BE2C (cell line): Measurements from ENCODE around the gene DHRS3.

Source experiments
- DNase-seq: peaks from one replicate; pipeline ENCODE4 v3.0.0-alpha.2; 2020
- H3K27me3 ChIP-seq: fragments of 250-450 bp; sonication (Bioruptor Pico); 2 replicates; pipeline ENCODE4 v1.5.1; 2020; ENCODE audit warnings: mild to moderate bottlenecking
- H3K36me3 ChIP-seq: fragments of 250-450 bp; sonication (Bioruptor Pico); 2 replicates; pipeline ENCODE4 v1.5.1; 2020; ENCODE audit warnings: mild to moderate bottlenecking
- H3K4me1 ChIP-seq: fragments of 250-450 bp; sonication (Bioruptor Pico); 2 replicates; pipeline ENCODE4 v1.5.1; 2020
- H3K4me3 ChIP-seq: 2 replicates; pipeline ENCODE4 v1.5.1; 2011; ENCODE audit warnings: low read depth, low read length
- H3K9me3 ChIP-seq: fragments of 250-450 bp; sonication (Bioruptor Pico); 2 replicates; pipeline ENCODE4 v1.5.1; 2020
- TF ChIP-seq, protein P1 (sequence below): IDR thresholded peaks from 2 replicates; pipeline ENCODE4 v1.5.1; 2012; ENCODE audit warnings: mild to moderate bottlenecking, low read depth, low read length

Gene DHRS3

DNA sequence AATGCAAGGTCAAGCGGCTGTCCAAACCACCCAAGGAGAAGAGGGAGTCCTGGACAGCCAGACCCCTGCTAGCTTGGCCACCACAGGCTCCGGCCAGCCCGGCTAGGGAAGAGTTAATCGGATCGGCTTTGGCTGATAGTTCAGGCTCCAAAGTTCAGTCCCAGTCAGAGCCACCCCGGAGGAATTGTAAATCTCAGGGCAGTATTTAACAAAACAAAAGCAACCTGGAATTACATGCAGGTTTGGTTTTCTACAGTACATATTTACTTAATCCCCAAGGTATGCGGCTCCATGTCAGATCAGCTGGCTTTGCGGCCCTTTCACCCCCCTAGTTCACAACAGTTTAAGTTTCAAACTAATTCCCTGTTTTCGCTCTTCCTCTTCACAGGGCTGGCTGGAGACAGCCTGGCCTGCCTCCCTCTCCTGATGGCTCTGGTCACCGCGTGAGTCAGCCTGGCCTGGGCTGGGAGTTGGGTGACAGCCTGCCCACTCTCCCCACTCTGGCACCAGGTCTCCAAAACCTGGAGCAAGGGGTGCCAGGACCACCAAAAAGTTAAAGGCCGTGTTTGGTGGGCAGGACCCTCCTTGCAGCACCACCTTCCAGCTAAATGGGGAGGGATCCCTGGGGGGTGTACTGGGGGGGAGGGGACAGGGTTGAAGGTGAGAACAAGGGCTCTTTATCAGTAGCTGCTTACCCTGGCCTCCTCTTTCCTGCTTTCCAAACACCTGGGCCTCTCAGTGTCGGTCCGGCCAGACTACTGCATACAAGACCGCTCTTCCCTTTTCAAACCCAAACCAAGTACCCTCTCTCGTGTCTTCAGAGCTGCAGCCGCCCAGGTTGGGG lies 1.9 kb downstream of the DHRS3 start:
- no peaks in the 10 kb centered on the region for H3K4me1 ChIP-seq
- no peaks in the 10 kb centered on the region for H3K27me3 ChIP-seq

DNA sequence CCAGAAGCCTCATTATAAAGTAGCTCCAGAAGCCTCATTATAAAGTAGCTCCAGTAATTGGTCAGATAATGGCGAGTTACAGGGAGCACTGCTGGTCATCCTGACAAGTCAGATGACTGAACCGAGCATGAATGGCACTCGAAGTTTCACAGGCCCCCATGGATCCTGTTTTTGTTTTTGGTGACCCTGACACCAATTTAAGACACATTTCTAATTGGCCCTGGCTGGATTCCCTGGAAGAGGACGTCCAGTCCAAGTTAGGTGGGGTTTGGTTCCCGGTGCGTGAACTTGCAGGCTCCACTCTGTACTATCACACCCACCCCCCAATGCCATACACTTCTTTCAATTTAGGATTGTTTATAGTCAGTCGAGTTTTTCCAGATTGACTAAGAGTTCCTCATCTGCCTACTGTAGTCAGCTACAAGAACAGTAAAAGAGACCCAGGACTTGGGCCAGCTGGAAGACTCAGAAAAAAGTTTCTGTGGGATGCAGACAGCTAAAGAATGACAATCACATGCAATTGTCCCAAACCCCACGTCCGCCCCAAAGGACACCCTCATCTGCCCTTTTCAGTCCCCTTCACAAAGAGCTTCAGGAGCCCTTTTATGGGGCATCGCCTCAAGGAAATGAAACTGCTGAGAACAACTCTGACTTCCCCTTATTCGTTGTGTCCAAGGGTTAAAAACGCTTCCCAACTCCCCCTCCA lies 2.7 kb downstream of the DHRS3 start:
- Histone ChIP-seq H3K4me3 (no peak overlapping the region), H3K36me3 (no peaks in the 10 kb centered on the region), H3K4me1 (no peaks in the 10 kb centered on the region), H3K27me3 (no peaks in the 10 kb centered on the region), H3K9me3 (no peaks in the 10 kb centered on the region)
- no peak for DNase-seq
- TF ChIP-seq, protein P1, sequence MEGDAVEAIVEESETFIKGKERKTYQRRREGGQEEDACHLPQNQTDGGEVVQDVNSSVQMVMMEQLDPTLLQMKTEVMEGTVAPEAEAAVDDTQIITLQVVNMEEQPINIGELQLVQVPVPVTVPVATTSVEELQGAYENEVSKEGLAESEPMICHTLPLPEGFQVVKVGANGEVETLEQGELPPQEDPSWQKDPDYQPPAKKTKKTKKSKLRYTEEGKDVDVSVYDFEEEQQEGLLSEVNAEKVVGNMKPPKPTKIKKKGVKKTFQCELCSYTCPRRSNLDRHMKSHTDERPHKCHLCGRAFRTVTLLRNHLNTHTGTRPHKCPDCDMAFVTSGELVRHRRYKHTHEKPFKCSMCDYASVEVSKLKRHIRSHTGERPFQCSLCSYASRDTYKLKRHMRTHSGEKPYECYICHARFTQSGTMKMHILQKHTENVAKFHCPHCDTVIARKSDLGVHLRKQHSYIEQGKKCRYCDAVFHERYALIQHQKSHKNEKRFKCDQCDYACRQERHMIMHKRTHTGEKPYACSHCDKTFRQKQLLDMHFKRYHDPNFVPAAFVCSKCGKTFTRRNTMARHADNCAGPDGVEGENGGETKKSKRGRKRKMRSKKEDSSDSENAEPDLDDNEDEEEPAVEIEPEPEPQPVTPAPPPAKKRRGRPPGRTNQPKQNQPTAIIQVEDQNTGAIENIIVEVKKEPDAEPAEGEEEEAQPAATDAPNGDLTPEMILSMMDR, result no peak

More for the DNA sequence above, 1.9 kb downstream of the DHRS3 start:
- Histone ChIP-seq H3K9me3 (no peaks in the 10 kb centered on the region), H3K36me3 (no peaks in the 10 kb centered on the region), H3K4me3 (no peak overlapping the region)
- no peak for DNase-seq
- TF ChIP-seq, protein P1, result no peak

DNA sequence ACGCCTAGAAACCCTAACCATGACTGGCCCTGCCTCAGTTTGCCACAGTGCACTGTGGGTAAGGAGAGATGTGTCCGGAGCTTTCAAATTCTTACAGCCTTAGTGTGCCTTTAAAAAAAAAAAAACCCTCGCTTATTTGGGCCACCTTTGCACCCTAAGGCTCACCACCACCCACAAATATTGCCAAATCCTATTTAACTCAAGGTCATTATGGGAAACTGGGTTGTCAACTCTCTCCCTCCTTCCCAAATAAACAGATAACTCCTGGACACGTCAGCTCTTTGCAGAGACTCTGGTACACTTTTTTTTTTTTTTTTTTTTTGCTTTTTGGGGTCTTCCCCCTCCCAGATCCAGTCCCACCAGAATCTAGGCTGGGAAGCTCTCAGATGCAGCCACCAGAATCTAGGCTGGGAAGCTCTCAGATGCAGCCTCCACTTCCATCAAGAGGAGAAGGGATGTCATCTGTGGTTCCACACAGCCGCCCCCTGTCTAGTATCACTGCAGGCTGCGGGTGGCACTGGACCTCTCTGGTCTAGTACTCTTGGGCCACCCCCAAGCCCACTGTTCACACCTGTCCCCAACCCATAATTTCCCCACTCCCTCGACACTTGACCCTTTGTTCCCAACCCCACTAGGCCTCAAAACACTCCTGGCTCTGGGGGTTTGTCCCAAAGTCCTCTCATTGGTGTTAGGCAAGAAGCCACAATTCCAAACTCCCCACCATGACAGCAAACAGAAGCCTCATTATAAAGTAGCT lies 3.4 kb downstream of the DHRS3 start:
- no peaks in the 10 kb centered on the region for H3K4me1 ChIP-seq

DNA sequence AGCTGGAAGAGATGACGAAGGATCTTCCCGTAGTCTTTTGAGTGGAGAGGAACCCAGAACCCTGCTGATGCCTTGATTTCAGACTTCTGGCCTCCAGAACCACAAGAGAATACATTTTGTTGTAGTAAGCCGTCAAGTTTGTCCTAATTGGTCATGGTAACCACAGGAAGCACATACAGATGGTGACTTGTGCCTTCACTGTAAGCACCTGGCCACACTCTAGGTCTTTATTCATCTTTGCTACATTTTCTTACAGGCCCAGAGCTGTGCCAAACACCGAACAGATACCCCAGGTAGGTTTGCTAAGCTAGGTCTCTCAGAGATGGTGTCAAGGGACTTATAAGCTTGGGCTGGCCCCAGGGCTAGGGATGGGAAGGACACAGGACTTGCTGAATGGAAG lies 4.8 kb downstream of the DHRS3 start:
- no peak overlapping the region for H3K4me3 ChIP-seq

More for the DNA sequence above, 3.4 kb downstream of the DHRS3 start:
- H3K4me3 ChIP-seq, result no peak overlapping the region
- no peaks in the 10 kb centered on the region for H3K9me3 ChIP-seq
- H3K36me3 ChIP-seq, result no peaks in the 10 kb centered on the region
- no peak for DNase-seq
- H3K27me3 ChIP-seq, result no peaks in the 10 kb centered on the region
- TF ChIP-seq, protein P1, result no peak

DNA sequence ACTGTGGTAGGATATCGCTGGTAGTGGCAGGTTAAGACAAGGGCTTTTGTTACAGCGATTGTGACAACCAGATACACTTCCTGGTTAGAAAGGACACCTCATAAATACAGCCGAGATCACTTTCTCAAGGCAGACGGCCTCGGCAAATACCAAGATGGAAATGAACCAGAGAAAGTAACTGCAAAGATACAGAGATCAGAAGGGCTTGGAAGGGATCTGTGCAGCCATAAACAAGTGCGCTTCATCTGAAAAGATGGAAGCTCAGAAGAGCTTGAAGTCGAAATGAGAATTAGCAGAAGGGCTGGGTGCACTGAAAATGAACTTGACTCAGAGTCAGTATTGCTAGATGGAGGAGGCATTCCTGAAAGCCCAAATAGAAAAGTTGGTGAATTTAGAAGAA lies 7.1 kb downstream of the DHRS3 start:
- TF ChIP-seq, protein P1, result no peak
- Histone ChIP-seq H3K9me3 (no peaks in the 10 kb centered on the region), H3K4me1 (no peaks in the 10 kb centered on the region), H3K36me3 (no peaks in the 10 kb centered on the region), H3K4me3 (no peak overlapping the region), H3K27me3 (no peaks in the 10 kb centered on the region)
- no peak for DNase-seq

More for the DNA sequence above, 4.8 kb downstream of the DHRS3 start:
- Histone ChIP-seq H3K4me1 (no peaks in the 10 kb centered on the region), H3K27me3 (no peaks in the 10 kb centered on the region), H3K9me3 (no peaks in the 10 kb centered on the region), H3K36me3 (no peaks in the 10 kb centered on the region)
- TF ChIP-seq, protein P1, result no peak
- no peak for DNase-seq
